Measurements from ENCODE around the gene LIN28B. TPM values are rescaled to one million over a fixed set of nuclear protein-coding genes. Genes with fewer than 3 reads are reported as not detected.

Gene LIN28B
- total RNA-seq, 1 donor from 2014 or later = not detected

- TF ChIP-seq CTCF (conservative IDR thresholded peaks at IDR 0.05; ENCODE audit: low read depth, low read length) = no peak
- H3K4me3 ChIP-seq (ENCODE audit: low read depth, low read length) = no peak overlapping the region
- no peak for DNase-seq (ENCODE audit: low read depth)
These were observed 151.8 kb downstream of the LIN28B start for GRCh38 chr6:105108631-105109262.

DNA sequence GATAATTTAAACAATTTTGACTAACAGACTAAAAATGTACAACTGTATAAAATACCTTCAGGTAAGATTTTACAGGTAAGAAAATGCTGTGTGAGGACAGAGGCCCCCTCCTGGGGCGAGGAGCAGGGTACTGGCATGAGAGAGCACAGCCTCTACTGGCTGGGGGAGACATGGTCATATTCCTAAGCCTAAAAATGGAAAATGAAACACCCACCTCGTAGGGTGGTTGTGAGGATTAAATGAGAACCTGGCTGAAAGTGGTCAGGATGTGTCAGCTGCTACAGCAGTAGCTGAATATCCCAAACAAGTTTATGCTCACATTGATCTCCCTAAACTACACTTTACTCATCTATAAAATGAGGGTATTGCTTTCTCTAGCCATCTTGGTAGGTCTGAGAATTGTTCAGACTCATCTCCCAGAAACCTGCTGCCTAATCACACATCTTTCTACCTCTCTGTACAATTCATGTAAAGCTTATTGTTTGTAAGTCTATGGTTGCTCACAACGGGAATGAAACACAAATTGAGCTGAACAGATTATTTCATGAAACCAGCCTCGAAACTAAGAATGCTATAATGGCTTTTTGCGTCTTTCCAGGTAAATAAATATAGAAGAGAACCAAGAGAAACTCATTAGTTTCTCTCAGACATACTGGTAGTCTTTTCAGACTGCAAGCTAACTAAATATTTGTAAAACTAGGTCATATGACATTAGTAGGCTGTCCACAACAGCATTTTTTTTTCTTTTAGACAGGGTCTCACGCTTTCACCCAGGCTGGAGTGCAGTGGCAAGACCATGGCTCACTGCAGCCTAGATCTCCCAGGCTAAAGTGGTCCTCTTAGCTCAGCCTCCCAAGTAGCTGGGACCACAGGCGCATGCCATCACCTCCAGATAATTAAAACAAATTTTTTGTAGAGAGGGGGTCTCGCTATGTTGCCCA is 153.3 kb downstream of the LIN28B start:
- no peak for DNase-seq (ENCODE audit: low read depth)
- TF ChIP-seq CTCF (conservative IDR thresholded peaks at IDR 0.05; ENCODE audit: low read depth, low read length) = no peak
- H3K4me3 ChIP-seq (ENCODE audit: low read depth, low read length) = no peak overlapping the region

DNA sequence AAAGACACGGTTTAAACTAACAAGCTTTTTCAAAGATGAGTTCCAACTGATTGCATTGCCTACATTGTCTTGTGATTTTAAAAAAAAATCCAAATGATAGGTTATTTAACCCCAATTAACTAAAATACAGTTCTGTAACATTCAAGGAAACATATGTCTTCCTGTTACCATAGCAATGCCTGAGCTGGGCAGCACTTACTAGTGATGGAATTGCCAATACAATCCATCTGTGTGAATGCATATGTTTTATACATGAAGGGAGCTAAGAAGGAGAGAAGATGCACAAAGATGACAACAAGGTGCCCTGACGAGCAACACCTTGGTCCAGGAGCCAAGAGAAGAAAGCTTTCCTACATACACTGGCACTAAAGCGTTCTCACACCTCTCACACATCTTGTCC is 154.2 kb downstream of the LIN28B start:
- no peak overlapping the region for H3K4me3 ChIP-seq (ENCODE audit: low read depth, low read length)
- no peak for DNase-seq (ENCODE audit: low read depth)
- no peak for TF ChIP-seq CTCF (conservative IDR thresholded peaks at IDR 0.05; ENCODE audit: low read depth, low read length)

DNA sequence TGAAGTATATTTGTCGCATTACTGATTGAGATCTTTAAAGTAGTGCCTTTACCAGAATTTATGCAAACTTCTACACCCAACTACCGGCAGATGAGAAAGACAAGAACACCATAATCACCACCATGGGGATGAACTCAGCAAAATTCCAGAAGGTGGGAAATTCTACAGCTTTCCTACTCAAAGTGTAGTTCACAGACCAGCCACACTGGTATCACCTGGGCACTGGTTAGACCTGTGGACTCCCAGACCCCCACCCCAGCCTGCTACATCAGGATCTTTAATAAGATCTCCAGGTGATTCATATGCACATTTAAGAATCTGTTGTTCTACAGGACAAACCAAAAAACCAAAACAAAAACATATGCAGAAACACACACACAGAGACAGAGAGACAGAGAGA is 155.0 kb downstream of the LIN28B start:
- TF ChIP-seq CTCF (conservative IDR thresholded peaks at IDR 0.05; ENCODE audit: low read depth, low read length) = no peak
- no peak overlapping the region for H3K4me3 ChIP-seq (ENCODE audit: low read depth, low read length)
- no peak for DNase-seq (ENCODE audit: low read depth)

GRCh38 chr6:105112577-105112976 is 155.7 kb downstream of the LIN28B start:
- H3K4me3 ChIP-seq (ENCODE audit: low read depth, low read length) = no peak overlapping the region
- TF ChIP-seq CTCF (conservative IDR thresholded peaks at IDR 0.05; ENCODE audit: low read depth, low read length) = peak; percentile 23
- no peak for DNase-seq (ENCODE audit: low read depth)

GRCh38 chr6:105113422-105113821 is 156.5 kb downstream of the LIN28B start:
- H3K4me3 ChIP-seq (ENCODE audit: low read depth, low read length) = no peak overlapping the region
- DNase-seq (ENCODE audit: low read depth) = no peak
- TF ChIP-seq CTCF (conservative IDR thresholded peaks at IDR 0.05; ENCODE audit: low read depth, low read length) = no peak

Measured in epithelial cell of proximal tubule (primary cell).